HepG2 (cell line): ENCODE data around the gene RBCK1. TPM values are rescaled to one million over a fixed set of nuclear protein-coding genes. Genes with fewer than 3 reads are reported as not detected.

Experiments
- DMTF1 ChIP-seq: sonication (generic); formaldehyde crosslinking; IDR thresholded peaks from 2 replicates; pipeline ENCODE4 v1.4.0; 2020; ENCODE audit warnings: mild to moderate bottlenecking, missing genetic modification reagents
- FOXK2 ChIP-seq: fragments of 450-650 bp; IDR thresholded peaks from 2 replicates; pipeline ENCODE4 v1.6.1; 2016
- GATA4 ChIP-seq: sonication (generic); IDR thresholded peaks from 2 replicates; pipeline ENCODE4 v1.6.1; 2016; ENCODE audit warnings: antibody characterized with exemption, low read depth, borderline replicate concordance
- HDAC6 ChIP-seq: fragments of 200-600 bp; sonication (generic); IDR thresholded peaks from 2 replicates; pipeline ENCODE4 v1.7.0; 2017; ENCODE audit warnings: mild to moderate bottlenecking, antibody characterized with exemption, low read length, low read depth
- MAF1 ChIP-seq: sonication (generic); formaldehyde crosslinking; IDR thresholded peaks from 2 replicates; pipeline ENCODE4 v1.5.0; 2020; ENCODE audit warnings: missing genetic modification reagents, borderline replicate concordance
- NFE2L2 ChIP-seq: fragments of 150-350 bp; IDR thresholded peaks from 2 replicates; pipeline ENCODE4 v1.6.1; 2014; ENCODE audit warnings: low read length
- NFKBIZ ChIP-seq: IDR thresholded peaks from 2 replicates; pipeline ENCODE4 v1.6.1; 2018; ENCODE audit warnings: missing genetic modification reagents, missing compliant biosample characterization
- SALL2 ChIP-seq: sonication (generic); formaldehyde crosslinking; IDR thresholded peaks from 2 replicates; pipeline ENCODE4 v1.8.1; 2023; ENCODE audit warnings: mild to moderate bottlenecking, missing genetic modification reagents, inconsistent platforms
- SNAPC2 ChIP-seq: sonication (generic); formaldehyde crosslinking; IDR thresholded peaks from 2 replicates; pipeline ENCODE4 v1.8.1; 2022; ENCODE audit warnings: mild to moderate bottlenecking, missing genetic modification reagents
- SP5 ChIP-seq: IDR thresholded peaks from 2 replicates; pipeline ENCODE4 v1.6.1; 2016; ENCODE audit warnings: low read depth, borderline replicate concordance
- SRSF4 ChIP-seq: fragments of 200-400 bp; formaldehyde crosslinking; IDR thresholded peaks from one replicate; pipeline ENCODE4 v1.6.1; 2018; ENCODE audit warnings: mild to moderate bottlenecking, low read depth, low read length, moderate library complexity; ENCODE audit not compliant: poor library complexity, severe bottlenecking
- U2AF1 ChIP-seq: fragments of 200-400 bp; formaldehyde crosslinking; optimal IDR thresholded peaks from 2 replicates; pipeline ENCODE3; 2017; ENCODE audit warnings: mild to moderate bottlenecking, low read depth, low read length
- ZFP1 ChIP-seq: IDR thresholded peaks from 2 replicates; pipeline ENCODE4 v1.6.1; 2016
- ZNF224 ChIP-seq: sonication (generic); formaldehyde crosslinking; IDR thresholded peaks from 2 replicates; pipeline ENCODE4 v1.5.0; 2020; ENCODE audit warnings: mild to moderate bottlenecking, missing genetic modification reagents
- ZNF225 ChIP-seq: sonication (generic); formaldehyde crosslinking; IDR thresholded peaks from 2 replicates; pipeline ENCODE4 v1.4.0; 2020; ENCODE audit warnings: mild to moderate bottlenecking, missing genetic modification reagents
- ZNF251 ChIP-seq: sonication (generic); formaldehyde crosslinking; IDR thresholded peaks from 2 replicates; pipeline ENCODE4 v1.9.0; 2021; ENCODE audit warnings: mild to moderate bottlenecking, missing genetic modification reagents
- ZNF317 ChIP-seq: sonication (generic); formaldehyde crosslinking; IDR thresholded peaks from 2 replicates; pipeline ENCODE4 v1.5.0; 2020; ENCODE audit warnings: mild to moderate bottlenecking, missing genetic modification reagents
- ZNF337 ChIP-seq: sonication (generic); formaldehyde crosslinking; IDR thresholded peaks from 2 replicates; pipeline ENCODE4 v1.5.1; 2020; ENCODE audit warnings: missing genetic modification reagents, low read depth, mild to moderate bottlenecking, borderline replicate concordance
- ZNF354B ChIP-seq: sonication (generic); formaldehyde crosslinking; IDR thresholded peaks from 2 replicates; pipeline ENCODE4 v1.8.0; 2022; ENCODE audit warnings: mild to moderate bottlenecking, missing genetic modification reagents
- ZNF589 ChIP-seq: sonication (generic); formaldehyde crosslinking; conservative IDR thresholded peaks from 2 replicates; pipeline ENCODE4 v1.8.0; 2022; ENCODE audit warnings: mild to moderate bottlenecking, moderate library complexity, missing genetic modification reagents
- ZNF614 ChIP-seq: IDR thresholded peaks from 2 replicates; pipeline ENCODE4 v1.6.1; 2018; ENCODE audit warnings: missing biosample characterization, missing genetic modification reagents, inconsistent platforms, borderline replicate concordance
- ZNF768 ChIP-seq: sonication (generic); formaldehyde crosslinking; IDR thresholded peaks from 2 replicates; pipeline ENCODE4 v1.4.0; 2020; ENCODE audit warnings: missing genetic modification reagents
- polyA plus RNA-seq, 8 experiments: library from polyadenylated mRNA; depleted of rRNA in 3 of 8; stranded (reverse) in 7 of 8; unstranded in 1 of 8; fragments of >200 nt; fragmentation: Illumina TruSeq in 4 of 8; extraction: Trizol in 4 of 8; gene quantifications; 2 replicates each; pipeline versions ENCODE4 v1.2.1 to v1.2.3, GENCODE V29; 2011 to 2016; ENCODE audit warnings: low read depth in 4 of 8, missing spikeins in 1 of 8, mixed read lengths in 1 of 8; ENCODE audit not compliant: insufficient read depth in 1 of 8
- total RNA-seq, 5 experiments: library from RNA; depleted of rRNA; stranded (reverse); fragments of >200 nt; fragmentation: Illumina TruSeq; extraction: Trizol; gene quantifications; 2 replicates each; pipeline ENCODE4 v1.2.3, GENCODE V29; 2016; ENCODE audit warnings: low read depth in 1 of 5
- TF ChIP-seq, protein P1 (sequence below): sonication (generic); formaldehyde crosslinking; IDR thresholded peaks from 2 replicates; pipeline ENCODE4 v1.5.1; 2020; ENCODE audit warnings: mild to moderate bottlenecking, missing genetic modification reagents, moderate library complexity
- TF ChIP-seq, protein P2 (sequence below): sonication (generic); formaldehyde crosslinking; IDR thresholded peaks from 2 replicates; pipeline ENCODE4 v1.5.1; 2020; ENCODE audit warnings: missing genetic modification reagents, mild to moderate bottlenecking, borderline replicate concordance

The RBCK1 gene
- total and polyA plus RNA-seq, 2 of the 13 experiments (the other 11 are each of a cell fraction or from before 2014, with no cell fraction given) = 149 to 215 TPM

DNA sequence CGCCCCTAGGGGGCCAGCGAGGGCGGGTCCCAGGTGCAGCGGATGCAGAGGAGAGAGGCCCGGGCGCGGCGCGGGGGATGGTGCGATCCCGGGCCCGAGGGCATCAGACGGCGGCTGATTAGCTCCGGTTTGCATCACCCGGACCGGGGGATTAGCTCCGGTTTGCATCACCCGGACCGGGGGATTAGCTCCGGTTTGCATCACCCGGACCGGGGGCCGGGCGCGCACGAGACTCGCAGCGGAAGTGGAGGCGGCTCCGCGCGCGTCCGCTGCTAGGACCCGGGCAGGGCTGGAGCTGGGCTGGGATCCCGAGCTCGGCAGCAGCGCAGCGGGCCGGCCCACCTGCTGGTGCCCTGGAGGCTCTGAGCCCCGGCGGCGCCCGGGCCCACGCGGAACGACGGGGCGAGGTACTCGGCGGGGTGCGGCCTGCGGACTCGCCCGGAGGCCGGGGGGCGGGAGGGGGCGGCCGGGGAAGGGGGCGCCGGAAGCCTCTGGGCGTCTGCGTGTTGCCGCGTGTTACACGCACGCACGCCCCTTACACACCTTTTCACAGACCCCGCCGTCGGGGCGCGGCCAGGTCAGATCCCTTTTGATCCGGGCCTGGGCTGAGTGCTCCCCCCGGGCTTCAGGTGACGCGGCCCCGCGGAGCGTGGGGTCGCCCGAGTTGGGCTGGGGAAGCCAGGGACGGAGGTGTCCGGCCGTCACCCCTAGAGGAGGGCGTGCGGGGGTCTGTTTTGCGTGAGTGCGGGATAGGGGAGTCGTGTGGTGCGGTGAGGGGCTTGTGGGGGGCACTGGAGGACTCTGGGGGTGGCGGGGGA, 27.1 kb upstream of the RBCK1 start (continued):
- peak; percentile 86 for TF ChIP-seq NFKBIZ
- TF ChIP-seq MAF1 (CRISPR knock-in tag) = 0 out of 2 replicates have a peak, but pooled peaks have one; percentile 21
- no peak for TF ChIP-seq ZNF337 (CRISPR knock-in tag)
- TF ChIP-seq ZNF614 = peak; percentile 69; the same call in 1 of the 2 replicates
- TF ChIP-seq NFE2L2 = no peak
- TF ChIP-seq HDAC6 = no peak
- no peak; the same call in none of the 2 replicates for TF ChIP-seq ZNF589
- no peak for TF ChIP-seq U2AF1
- TF ChIP-seq ZNF354B = 0 out of 2 replicates have a peak, but pooled peaks have one; percentile 37
- TF ChIP-seq SRSF4 = peak; percentile 68
- TF ChIP-seq ZNF225 (CRISPR knock-in tag) = peak; percentile 89
- TF ChIP-seq, protein P1, sequence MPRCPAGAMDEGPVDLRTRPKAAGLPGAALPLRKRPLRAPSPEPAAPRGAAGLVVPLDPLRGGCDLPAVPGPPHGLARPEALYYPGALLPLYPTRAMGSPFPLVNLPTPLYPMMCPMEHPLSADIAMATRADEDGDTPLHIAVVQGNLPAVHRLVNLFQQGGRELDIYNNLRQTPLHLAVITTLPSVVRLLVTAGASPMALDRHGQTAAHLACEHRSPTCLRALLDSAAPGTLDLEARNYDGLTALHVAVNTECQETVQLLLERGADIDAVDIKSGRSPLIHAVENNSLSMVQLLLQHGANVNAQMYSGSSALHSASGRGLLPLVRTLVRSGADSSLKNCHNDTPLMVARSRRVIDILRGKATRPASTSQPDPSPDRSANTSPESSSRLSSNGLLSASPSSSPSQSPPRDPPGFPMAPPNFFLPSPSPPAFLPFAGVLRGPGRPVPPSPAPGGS (CRISPR knock-in tag) = peak; percentile 70; the same call in 1 of the 2 replicates
- peak; percentile 21; the same call in 1 of the 2 replicates for TF ChIP-seq SNAPC2
- 0 out of 2 replicates have a peak, but pooled peaks have one; percentile 20 for TF ChIP-seq ZFP1 (CRISPR knock-in tag)
- peak; percentile 93 for TF ChIP-seq ZNF224 (CRISPR knock-in tag)
- TF ChIP-seq ZNF317 = peak; percentile 76
- TF ChIP-seq SALL2 (CRISPR knock-in tag) = peak; percentile 97
- TF ChIP-seq, protein P2, sequence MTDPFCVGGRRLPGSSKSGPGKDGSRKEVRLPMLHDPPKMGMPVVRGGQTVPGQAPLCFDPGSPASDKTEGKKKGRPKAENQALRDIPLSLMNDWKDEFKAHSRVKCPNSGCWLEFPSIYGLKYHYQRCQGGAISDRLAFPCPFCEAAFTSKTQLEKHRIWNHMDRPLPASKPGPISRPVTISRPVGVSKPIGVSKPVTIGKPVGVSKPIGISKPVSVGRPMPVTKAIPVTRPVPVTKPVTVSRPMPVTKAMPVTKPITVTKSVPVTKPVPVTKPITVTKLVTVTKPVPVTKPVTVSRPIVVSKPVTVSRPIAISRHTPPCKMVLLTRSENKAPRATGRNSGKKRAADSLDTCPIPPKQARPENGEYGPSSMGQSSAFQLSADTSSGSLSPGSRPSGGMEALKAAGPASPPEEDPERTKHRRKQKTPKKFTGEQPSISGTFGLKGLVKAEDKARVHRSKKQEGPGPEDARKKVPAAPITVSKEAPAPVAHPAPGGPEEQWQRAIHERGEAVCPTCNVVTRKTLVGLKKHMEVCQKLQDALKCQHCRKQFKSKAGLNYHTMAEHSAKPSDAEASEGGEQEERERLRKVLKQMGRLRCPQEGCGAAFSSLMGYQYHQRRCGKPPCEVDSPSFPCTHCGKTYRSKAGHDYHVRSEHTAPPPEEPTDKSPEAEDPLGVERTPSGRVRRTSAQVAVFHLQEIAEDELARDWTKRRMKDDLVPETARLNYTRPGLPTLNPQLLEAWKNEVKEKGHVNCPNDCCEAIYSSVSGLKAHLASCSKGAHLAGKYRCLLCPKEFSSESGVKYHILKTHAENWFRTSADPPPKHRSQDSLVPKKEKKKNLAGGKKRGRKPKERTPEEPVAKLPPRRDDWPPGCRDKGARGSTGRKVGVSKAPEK = no peak; the same call in 1 of the 2 replicates
- TF ChIP-seq ZNF768 (CRISPR knock-in tag) = peak; percentile 73
- TF ChIP-seq ZNF251 (CRISPR knock-in tag) = peak; percentile 20; the same call in 1 of the 2 replicates
- no peak for TF ChIP-seq FOXK2
- TF ChIP-seq DMTF1 (CRISPR knock-in tag) = 0 out of 2 replicates have a peak, but pooled peaks have one; percentile 64
- peak; percentile 63; the same call in 1 of the 2 replicates for TF ChIP-seq SP5 (CRISPR knock-in tag)
- peak; percentile 68 for TF ChIP-seq GATA4
